A549 (cell line): ENCODE data around the gene SMIM36. TPM values are rescaled to one million over a fixed set of nuclear protein-coding genes. Genes with fewer than 3 reads are reported as not detected.

Experiments
- ATAC-seq, 2 experiments: fragments of 200-7000 bp in 1 of 2; fragments of >200 bp in 1 of 2; cut with Nextera tagmentation in 1 of 2; cut with Tn5 transposase in 1 of 2; 3 replicates each; pipeline versions ENCODE4 v1.8.0 to v1.9.1; 2018 to 2020; ENCODE audit warnings: mild to moderate bottlenecking in 1 of 2, moderate library complexity in 1 of 2
- CTCF ChIA-PET: fragments of 300-600 bp; sonication (Branson Sonifier 250); formaldehyde crosslinking; extraction: SDS; loops from one replicate; lab custom pipeline; 2021; ENCODE audit warnings: antibody characterized with exemption, inconsistent platforms; lab: Yijun Ruan, JAX
- POLR2A ChIA-PET: fragments of 350-600 bp; formaldehyde crosslinking; extraction: SDS; loops from one replicate; lab custom pipeline; 2021; ENCODE audit warnings: antibody characterized with exemption, inconsistent platforms; lab: Yijun Ruan, JAX
- DNase-seq, 2 experiments: peaks; one replicate each; pipeline versions ENCODE4 v3.0.0 to v3.0.0-alpha.2; 2011 to 2016; ENCODE audit warnings: low read depth in 1 of 2, low spot score in 1 of 2
- FAIRE-seq: peaks from 2 replicates; lab custom pipeline; 2011; peaks lifted over from hg19 to GRCh38; lab: Jason Lieb, UNC
- H3K27ac ChIP-seq, 2 experiments: fragments of >200 bp; sonication (Bioruptor Twin); formaldehyde crosslinking; 3 replicates each; pipeline ENCODE4 v1.5.1; 2016 to 2017
- H3K4me1 ChIP-seq: fragments of >200 bp; sonication (Bioruptor Twin); formaldehyde crosslinking; 3 replicates; pipeline ENCODE4 v1.6.1; 2016
- H3K4me2 ChIP-seq: fragments of >200 bp; sonication (Bioruptor Twin); formaldehyde crosslinking; 3 replicates; pipeline ENCODE4 v1.6.1; 2016
- H3K4me3 ChIP-seq: fragments of >200 bp; sonication (Bioruptor Twin); formaldehyde crosslinking; 3 replicates; pipeline ENCODE4 v1.5.1; 2016
- H3K9me3 ChIP-seq: fragments of >200 bp; sonication (Bioruptor Twin); formaldehyde crosslinking; 3 replicates; pipeline ENCODE4 v1.6.1; 2016
- EP300 ChIP-seq, 2 experiments: fragments of >200 bp; sonication (Bioruptor Twin); formaldehyde crosslinking; IDR thresholded peaks; 2 replicates in 1 of 2; 3 replicates in 1 of 2; pipeline ENCODE4 v1.6.1; 2016 to 2017
- FOSL2 ChIP-seq, 2 experiments: fragments of 450-650 bp in 1 of 2; fragments of >200 bp in 1 of 2; sonication (Bioruptor Twin) in 1 of 2; formaldehyde crosslinking; IDR thresholded peaks; 2 replicates each; pipeline versions ENCODE4 v1.5.0 to v1.6.1; 2016 to 2020; ENCODE audit warnings: mild to moderate bottlenecking in 1 of 2, moderate library complexity in 1 of 2
- WGBS: methylation state at CpG from one replicate; pipeline ENCODE4 v1.1.6; 2017; ENCODE audit errors: missing lambda C conversion rate; 5-methylcytosine and 5-hydroxymethylcytosine counted together
- polyA plus RNA-seq, 4 experiments: library from polyadenylated mRNA; depleted of rRNA in 3 of 4; stranded (reverse); fragments of >200 nt; fragmentation: RNase III in 1 of 4; extraction: RNeasy Plus Mini Kit Qiagen cat#74134 plus additional on column Dnase treatment in 1 of 4; gene quantifications; 2 replicates in 3 of 4; 3 replicates in 1 of 4; pipeline ENCODE4 v1.2.3, GENCODE V29; 2011 to 2017
- small RNA-seq, 6 experiments: library from RNA; depleted of rRNA; stranded (forward); fragments of <200 nt; gene quantifications; one replicate each; pipeline ENCODE3, GENCODE V24; 2012

Gene SMIM36
- polyA plus RNA-seq, 2 of the 4 experiments (the other 2 are of a cell fraction), result not detected

GRCh38 chr17:55402374-55402773, 108.9 kb downstream of the SMIM36 start:
- peak overlapping the region; percentile 7; the same call in 1 of the 3 replicates for H3K4me2 ChIP-seq

More at GRCh38 chr17:55402374-55402773, 108.9 kb downstream of the SMIM36 start:
- no peak for TF ChIP-seq FOSL2 (IDR thresholded peaks at IDR 0.05)
- peak; percentile 71 for TF ChIP-seq FOSL2 (CRISPR knock-in tag; IDR thresholded peaks at IDR 0.05)
- TF ChIP-seq EP300 (IDR thresholded peaks at IDR 0.05), result no peak
- ChIA-PET POLR2A (interaction anchor here (0.7 kb wide), 1 partner anchor 444 kb away, joined by 7 read pairs; no protein-coding TSS in a partner anchor), CTCF (interaction anchor here (0.6 to 4.4 kb wide), 7 partner anchors 12 to 1343 kb away, joined by 3 to 17 read pairs (median 4); no protein-coding TSS in a partner anchor)
- FAIRE-seq, result no peak
- 60% methylated on average over 4 of the region's 4 CpGs for WGBS
- Histone ChIP-seq H3K9me3 (no peaks in the 10 kb centered on the region), H3K27ac (no peak overlapping the region), H3K4me1 (peaks cover 13% of the 10 kb centered on the region), H3K4me3 (no peak overlapping the region)
- no peak for ATAC-seq
- no peak for DNase-seq

Small RNA genes lying within 50 kb of the gene (small RNA-seq; reads per million reads assigned to genes)
- gene RNU6-1249P, result 0 to 1.3 (median 0) reads per million in 6 experiments

Other genes starting within 250 kb of the SMIM36 start
- 1.0 and 1.4 TPM in 2 replicates for gene HLF, start 246.5 kb downstream of the SMIM36 start, polyA plus RNA-seq (2011; rRNA removed)
- gene HLF, start 246.5 kb downstream of the SMIM36 start, polyA plus RNA-seq (2017; fragmentation: RNase III; extraction: RNeasy Plus Mini Kit Qiagen cat#74134 plus additional on column Dnase treatment), result 0.31 to 0.71 TPM (median 0.35 TPM) in 3 replicates
- 50.9 and 54.7 TPM in 2 replicates for gene MMD, start 89.6 kb downstream of the SMIM36 start, polyA plus RNA-seq (2011; rRNA removed)
- gene MMD, start 89.6 kb downstream of the SMIM36 start, polyA plus RNA-seq (2017; fragmentation: RNase III; extraction: RNeasy Plus Mini Kit Qiagen cat#74134 plus additional on column Dnase treatment), result 16.9 to 25.9 TPM (median 22.5 TPM) in 3 replicates
- gene TMEM100, start 211.4 kb upstream of the SMIM36 start, polyA plus RNA-seq (2011; rRNA removed), result 0.07 TPM in 1 of 2 replicates, not detected in the other
- gene TMEM100, start 211.4 kb upstream of the SMIM36 start, polyA plus RNA-seq (2017; fragmentation: RNase III; extraction: RNeasy Plus Mini Kit Qiagen cat#74134 plus additional on column Dnase treatment), result not detected in 3 replicates
- gene PCTP, start 239.6 kb upstream of the SMIM36 start, polyA plus RNA-seq (2011; rRNA removed), result 28.0 and 31.5 TPM in 2 replicates
- gene PCTP, start 239.6 kb upstream of the SMIM36 start, polyA plus RNA-seq (2017; fragmentation: RNase III; extraction: RNeasy Plus Mini Kit Qiagen cat#74134 plus additional on column Dnase treatment), result 16.6 to 17.5 TPM (median 17.1 TPM) in 3 replicates